WTC11 (cell line): ENCODE data around the gene MAP1B. TPM values are rescaled to one million over a fixed set of nuclear protein-coding genes. Genes with fewer than 3 reads are reported as not detected.

Source experiments
- ATAC-seq: fragments of 200-7000 bp; cut with Tn5 transposase; 2 replicates; pipeline ENCODE4 v1.10.0; 2021; ENCODE audit warnings: mild to moderate bottlenecking, moderate library complexity
- CTCF ChIA-PET: fragments of 300-600 bp; sonication (Branson Sonifier 250); formaldehyde crosslinking; loops from one replicate; lab custom pipeline; 2021; ENCODE audit warnings: antibody characterized with exemption; lab: Charles Lee
- POLR2A ChIA-PET: fragments of 350-600 bp; sonication (Branson Sonifier 250); formaldehyde crosslinking; loops from one replicate; lab custom pipeline; 2021; ENCODE audit warnings: antibody characterized with exemption; lab: Charles Lee
- DNase-seq: peaks from one replicate; pipeline ENCODE4 v3.0.0; 2021; ENCODE audit warnings: low spot score
- H3K27ac Mint-ChIP-seq: 2 replicates; pipeline ENCODE4 v1.8.0; 2021; ENCODE audit warnings: mixed read lengths
- H3K27me3 Mint-ChIP-seq: 2 replicates; pipeline ENCODE4 v1.8.0; 2021; ENCODE audit warnings: low read depth, mild to moderate bottlenecking, moderate library complexity, mixed read lengths
- H3K36me3 Mint-ChIP-seq: 2 replicates; pipeline ENCODE4 v1.8.0; 2021; ENCODE audit warnings: mixed read lengths
- H3K4me1 Mint-ChIP-seq: 2 replicates; pipeline ENCODE4 v1.8.0; 2022; ENCODE audit warnings: mixed read lengths
- H3K4me3 Mint-ChIP-seq: 2 replicates; pipeline ENCODE4 v1.8.0; 2021; ENCODE audit warnings: mild to moderate bottlenecking, moderate library complexity, mixed read lengths
- H3K9me3 Mint-ChIP-seq: 2 replicates; pipeline ENCODE4 v1.8.0; 2021; ENCODE audit warnings: mixed read lengths
- ARID4B ChIP-seq: sonication (generic); formaldehyde crosslinking; IDR thresholded peaks from 2 replicates; pipeline ENCODE4 v1.8.0; 2023; ENCODE audit warnings: missing genetic modification reagents, mild to moderate bottlenecking, borderline replicate concordance
- CBFB ChIP-seq: sonication (generic); formaldehyde crosslinking; IDR thresholded peaks from 2 replicates; pipeline ENCODE4 v1.8.1; 2022; ENCODE audit warnings: mild to moderate bottlenecking, low read depth, missing genetic modification reagents
- E2F5 ChIP-seq: sonication (generic); formaldehyde crosslinking; IDR thresholded peaks from 2 replicates; pipeline ENCODE4 v1.8.1; 2022; ENCODE audit warnings: mild to moderate bottlenecking, moderate library complexity, missing genetic modification reagents
- FOXP1 ChIP-seq: sonication (generic); formaldehyde crosslinking; IDR thresholded peaks from 2 replicates; pipeline ENCODE4 v1.8.0; 2022; ENCODE audit warnings: missing genetic modification reagents, mild to moderate bottlenecking, moderate library complexity, borderline replicate concordance
- IRF2 ChIP-seq: sonication (generic); formaldehyde crosslinking; IDR thresholded peaks from 2 replicates; pipeline ENCODE4 v1.8.0; 2022; ENCODE audit warnings: low read depth, missing genetic modification reagents, borderline replicate concordance
- JUN ChIP-seq: sonication (generic); formaldehyde crosslinking; IDR thresholded peaks from 2 replicates; pipeline ENCODE4 v1.8.0; 2023; ENCODE audit warnings: mild to moderate bottlenecking, missing genetic modification reagents
- KAT7 ChIP-seq: sonication (generic); formaldehyde crosslinking; IDR thresholded peaks from 2 replicates; pipeline ENCODE4 v1.8.1; 2023; ENCODE audit warnings: missing genetic modification reagents, mild to moderate bottlenecking, borderline replicate concordance
- MYBL2 ChIP-seq: sonication (generic); formaldehyde crosslinking; IDR thresholded peaks from 2 replicates; pipeline ENCODE4 v1.8.1; 2023; ENCODE audit warnings: mild to moderate bottlenecking, moderate library complexity, missing genetic modification reagents
- SMAD4 ChIP-seq: sonication (generic); formaldehyde crosslinking; IDR thresholded peaks from 2 replicates; pipeline ENCODE4 v1.8.0; 2022; ENCODE audit warnings: mild to moderate bottlenecking, missing genetic modification reagents
- TEAD4 ChIP-seq: sonication (generic); formaldehyde crosslinking; IDR thresholded peaks from 2 replicates; pipeline ENCODE4 v1.8.0; 2022; ENCODE audit warnings: mild to moderate bottlenecking, missing genetic modification reagents
- USF2 ChIP-seq: sonication (generic); formaldehyde crosslinking; IDR thresholded peaks from 2 replicates; pipeline ENCODE4 v1.8.1; 2023; ENCODE audit warnings: mild to moderate bottlenecking, missing genetic modification reagents, moderate library complexity
- ZMAT4 ChIP-seq: fragments of 250-450 bp; sonication (Bioruptor Pico); IDR thresholded peaks from 2 replicates; pipeline ENCODE4 v1.9.0; 2021; ENCODE audit warnings: mild to moderate bottlenecking
- ZNF121 ChIP-seq: sonication (generic); formaldehyde crosslinking; IDR thresholded peaks from 2 replicates; pipeline ENCODE4 v1.8.0; 2023; ENCODE audit warnings: missing genetic modification reagents
- ZNF416 ChIP-seq: fragments of 250-450 bp; sonication (Bioruptor Pico); IDR thresholded peaks from 2 replicates; pipeline ENCODE4 v1.9.0; 2021; ENCODE audit warnings: mild to moderate bottlenecking, inconsistent platforms
- ZNF671 ChIP-seq: fragments of 250-450 bp; sonication (Bioruptor Pico); IDR thresholded peaks from 2 replicates; pipeline ENCODE4 v1.8.0; 2021; ENCODE audit warnings: mild to moderate bottlenecking
- ZSCAN18 ChIP-seq: fragments of 250-450 bp; sonication (Bioruptor Pico); IDR thresholded peaks from 2 replicates; pipeline ENCODE4 v2.1.2; 2022; ENCODE audit warnings: mild to moderate bottlenecking, moderate library complexity
- total RNA-seq: library from RNA; stranded (reverse); gene quantifications from 3 replicates; pipeline ENCODE4 v1.2.3, GENCODE V29; 2021
- TF ChIP-seq, protein P1 (sequence below): sonication (generic); formaldehyde crosslinking; IDR thresholded peaks from 2 replicates; pipeline ENCODE4 v1.8.1; 2023; ENCODE audit warnings: mild to moderate bottlenecking, missing genetic modification reagents
- TF ChIP-seq, protein P2 (sequence below): sonication (generic); formaldehyde crosslinking; IDR thresholded peaks from 2 replicates; pipeline ENCODE4 v1.8.1; 2022; ENCODE audit warnings: low read depth, missing genetic modification reagents, borderline replicate concordance
- TF ChIP-seq, protein P3 (sequence below): sonication (generic); formaldehyde crosslinking; IDR thresholded peaks from 2 replicates; pipeline ENCODE4 v1.8.0; 2022; ENCODE audit warnings: mild to moderate bottlenecking, missing genetic modification reagents
- TF ChIP-seq, protein P4 (sequence below): sonication (generic); formaldehyde crosslinking; IDR thresholded peaks from 2 replicates; pipeline ENCODE4 v1.8.1; 2022; ENCODE audit warnings: mild to moderate bottlenecking, missing genetic modification reagents, moderate library complexity, borderline replicate concordance

The MAP1B gene
- total RNA-seq, 1 experiment from 2014 or later = 95.0 TPM

DNA sequence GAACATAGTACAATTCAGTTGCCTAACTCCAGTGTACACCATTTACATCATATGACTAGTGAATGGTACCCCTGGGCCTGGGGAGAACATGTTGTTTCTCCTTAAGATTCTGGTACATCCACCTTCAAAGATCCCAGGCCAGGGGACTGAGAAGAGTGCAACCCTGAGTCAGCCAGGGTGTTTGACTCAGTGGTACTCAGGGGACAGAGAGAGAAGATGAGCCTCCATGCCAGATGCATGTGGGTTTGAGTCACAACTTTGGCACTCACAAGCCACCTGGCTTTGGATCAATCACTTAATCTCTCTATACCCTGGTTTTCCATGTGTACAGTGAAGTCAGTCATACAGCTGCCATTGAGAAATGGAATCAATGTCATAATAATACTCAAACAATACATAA is 53.7 kb downstream of the MAP1B start:
- CTCF ChIA-PET = no interaction called here
- ATAC-seq = no peak
- H3K27ac Mint-ChIP-seq = no peak overlapping the region
- no peak for TF ChIP-seq ZNF416 (CRISPR knock-in tag)
- no peak for TF ChIP-seq FOXP1 (CRISPR knock-in tag)
- no peak for TF ChIP-seq SMAD4 (CRISPR knock-in tag)
- TF ChIP-seq, protein P1, sequence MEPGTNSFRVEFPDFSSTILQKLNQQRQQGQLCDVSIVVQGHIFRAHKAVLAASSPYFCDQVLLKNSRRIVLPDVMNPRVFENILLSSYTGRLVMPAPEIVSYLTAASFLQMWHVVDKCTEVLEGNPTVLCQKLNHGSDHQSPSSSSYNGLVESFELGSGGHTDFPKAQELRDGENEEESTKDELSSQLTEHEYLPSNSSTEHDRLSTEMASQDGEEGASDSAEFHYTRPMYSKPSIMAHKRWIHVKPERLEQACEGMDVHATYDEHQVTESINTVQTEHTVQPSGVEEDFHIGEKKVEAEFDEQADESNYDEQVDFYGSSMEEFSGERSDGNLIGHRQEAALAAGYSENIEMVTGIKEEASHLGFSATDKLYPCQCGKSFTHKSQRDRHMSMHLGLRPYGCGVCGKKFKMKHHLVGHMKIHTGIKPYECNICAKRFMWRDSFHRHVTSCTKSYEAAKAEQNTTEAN (CRISPR knock-in tag) = no peak
- TF ChIP-seq ZSCAN18 = no peak
- TF ChIP-seq, protein P2, sequence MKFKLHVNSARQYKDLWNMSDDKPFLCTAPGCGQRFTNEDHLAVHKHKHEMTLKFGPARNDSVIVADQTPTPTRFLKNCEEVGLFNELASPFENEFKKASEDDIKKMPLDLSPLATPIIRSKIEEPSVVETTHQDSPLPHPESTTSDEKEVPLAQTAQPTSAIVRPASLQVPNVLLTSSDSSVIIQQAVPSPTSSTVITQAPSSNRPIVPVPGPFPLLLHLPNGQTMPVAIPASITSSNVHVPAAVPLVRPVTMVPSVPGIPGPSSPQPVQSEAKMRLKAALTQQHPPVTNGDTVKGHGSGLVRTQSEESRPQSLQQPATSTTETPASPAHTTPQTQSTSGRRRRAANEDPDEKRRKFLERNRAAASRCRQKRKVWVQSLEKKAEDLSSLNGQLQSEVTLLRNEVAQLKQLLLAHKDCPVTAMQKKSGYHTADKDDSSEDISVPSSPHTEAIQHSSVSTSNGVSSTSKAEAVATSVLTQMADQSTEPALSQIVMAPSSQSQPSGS = no peak
- TF ChIP-seq, all 79 proteins: peak for 0
- no peaks in the 10 kb centered on the region for H3K36me3 Mint-ChIP-seq
- POLR2A ChIA-PET = interaction anchor here (0.7 kb wide), 1 partner anchor 18 kb away, joined by 3 read pairs; no protein-coding TSS in a partner anchor
- no peaks in the 10 kb centered on the region for H3K27me3 Mint-ChIP-seq
- peaks cover 44% of the 10 kb centered on the region for H3K4me1 Mint-ChIP-seq
- H3K4me3 Mint-ChIP-seq = no peak overlapping the region
- no peak for DNase-seq
- no peaks in the 10 kb centered on the region for H3K9me3 Mint-ChIP-seq

DNA sequence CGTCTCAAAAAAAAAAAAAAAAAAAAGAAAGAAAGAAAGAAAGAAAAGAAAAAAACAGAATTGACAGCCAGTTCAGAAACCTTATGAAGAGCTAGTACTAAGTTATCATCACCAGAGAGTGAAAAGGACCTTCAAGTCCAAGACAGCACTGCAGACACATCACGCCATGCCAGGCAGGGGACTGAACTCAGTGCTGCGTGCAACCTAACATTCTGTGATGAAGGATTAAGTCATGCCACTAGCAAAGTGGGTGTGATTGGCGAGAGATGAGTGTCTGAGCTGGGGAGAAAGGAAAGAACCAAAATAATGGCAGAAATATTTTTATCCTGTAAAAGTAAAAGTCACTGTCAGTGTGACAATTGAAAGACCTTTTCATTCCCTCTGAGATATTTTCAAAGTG is 54.7 kb downstream of the MAP1B start:
- POLR2A ChIA-PET = interaction anchor here (0.6 to 0.7 kb wide), 2 partner anchors 17 to 125 kb away, joined by 3 to 4 read pairs; no protein-coding TSS in a partner anchor
- Mint-ChIP-seq H3K27me3 (no peaks in the 10 kb centered on the region), H3K4me3 (no peak overlapping the region), H3K4me1 (peaks cover 44% of the 10 kb centered on the region), H3K36me3 (no peaks in the 10 kb centered on the region), H3K9me3 (no peaks in the 10 kb centered on the region), H3K27ac (0 out of 2 replicates have a peak overlapping the region, but pooled peaks have one; percentile 74)
- CTCF ChIA-PET = interaction anchor here (0.6 kb wide), 1 partner anchor 522 kb away, joined by 3 read pairs; no protein-coding TSS in a partner anchor
- DNase-seq (no peak), ATAC-seq (no peak)
- TF ChIP-seq ZNF671 = no peak
- no peak for TF ChIP-seq IRF2
- no peak for TF ChIP-seq TEAD4 (CRISPR knock-in tag)
- TF ChIP-seq, protein P3, sequence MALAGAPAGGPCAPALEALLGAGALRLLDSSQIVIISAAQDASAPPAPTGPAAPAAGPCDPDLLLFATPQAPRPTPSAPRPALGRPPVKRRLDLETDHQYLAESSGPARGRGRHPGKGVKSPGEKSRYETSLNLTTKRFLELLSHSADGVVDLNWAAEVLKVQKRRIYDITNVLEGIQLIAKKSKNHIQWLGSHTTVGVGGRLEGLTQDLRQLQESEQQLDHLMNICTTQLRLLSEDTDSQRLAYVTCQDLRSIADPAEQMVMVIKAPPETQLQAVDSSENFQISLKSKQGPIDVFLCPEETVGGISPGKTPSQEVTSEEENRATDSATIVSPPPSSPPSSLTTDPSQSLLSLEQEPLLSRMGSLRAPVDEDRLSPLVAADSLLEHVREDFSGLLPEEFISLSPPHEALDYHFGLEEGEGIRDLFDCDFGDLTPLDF (CRISPR knock-in tag) = no peak
- TF ChIP-seq MYBL2 = no peak
- no peak for TF ChIP-seq ZNF121 (CRISPR knock-in tag)
- TF ChIP-seq, protein P4, sequence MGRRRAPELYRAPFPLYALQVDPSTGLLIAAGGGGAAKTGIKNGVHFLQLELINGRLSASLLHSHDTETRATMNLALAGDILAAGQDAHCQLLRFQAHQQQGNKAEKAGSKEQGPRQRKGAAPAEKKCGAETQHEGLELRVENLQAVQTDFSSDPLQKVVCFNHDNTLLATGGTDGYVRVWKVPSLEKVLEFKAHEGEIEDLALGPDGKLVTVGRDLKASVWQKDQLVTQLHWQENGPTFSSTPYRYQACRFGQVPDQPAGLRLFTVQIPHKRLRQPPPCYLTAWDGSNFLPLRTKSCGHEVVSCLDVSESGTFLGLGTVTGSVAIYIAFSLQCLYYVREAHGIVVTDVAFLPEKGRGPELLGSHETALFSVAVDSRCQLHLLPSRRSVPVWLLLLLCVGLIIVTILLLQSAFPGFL = no peak
- TF ChIP-seq E2F5 = no peak
- TF ChIP-seq USF2 (CRISPR knock-in tag) = no peak
- TF ChIP-seq CBFB (CRISPR knock-in tag) = no peak
- TF ChIP-seq KAT7 = no peak
- TF ChIP-seq JUN (CRISPR knock-in tag) = no peak
- TF ChIP-seq ZMAT4 (CRISPR knock-in tag) = no peak
- TF ChIP-seq ARID4B = no peak
